ENCODE results near the gene ZNRD2.

ZNRD2 gene

GRCh38 chr11:65569973-65570918 is at the start of gene ZNRD2 (continued):
- TF ChIP-seq ZSCAN18 (tag by site-specific recombination; IDR thresholded peaks at IDR 0.05): no peak
- TF ChIP-seq ZNF785 (tag by site-specific recombination; IDR thresholded peaks at IDR 0.05): no peak
- peak; percentile 18; the same call in 1 of the 2 replicates for TF ChIP-seq EGR2 (tag by site-specific recombination; IDR thresholded peaks at IDR 0.05; ENCODE audit: low read depth)
- TF ChIP-seq AEBP2 (tag by site-specific recombination; IDR thresholded peaks at IDR 0.05; ENCODE audit: borderline replicate concordance): no peak
- peak; percentile 82 for TF ChIP-seq TRIM28 (IDR thresholded peaks at IDR 0.05; ENCODE audit: borderline replicate concordance, low read length)
- peak; percentile 83 for TF ChIP-seq ZNF76 (tag by site-specific recombination; IDR thresholded peaks at IDR 0.05; ENCODE audit: borderline replicate concordance, low read depth)
- TF ChIP-seq ZNF148 (tag by site-specific recombination; IDR thresholded peaks at IDR 0.05; ENCODE audit: borderline replicate concordance): no peak
- TF ChIP-seq TSHZ1 (tag by site-specific recombination; IDR thresholded peaks at IDR 0.05; ENCODE audit: borderline replicate concordance): no peak
- no peak for TF ChIP-seq ZNF792 (tag by site-specific recombination; IDR thresholded peaks at IDR 0.05)
- no peak for TF ChIP-seq ZNF221 (tag by site-specific recombination; IDR thresholded peaks at IDR 0.05; ENCODE audit: borderline replicate concordance)
- no peak for TF ChIP-seq ZNF600 (tag by site-specific recombination; IDR thresholded peaks at IDR 0.05)
- TF ChIP-seq ZBTB6 (tag by site-specific recombination; IDR thresholded peaks at IDR 0.05): no peak
- TF ChIP-seq ZNF747 (tag by site-specific recombination; IDR thresholded peaks at IDR 0.05): no peak
- TF ChIP-seq YY2 (tag by site-specific recombination; IDR thresholded peaks at IDR 0.05): peak; percentile 90
- peak; percentile 86 for TF ChIP-seq ZSCAN30 (tag by site-specific recombination; IDR thresholded peaks at IDR 0.05)
- TF ChIP-seq PATZ1 (tag by site-specific recombination; IDR thresholded peaks at IDR 0.05): peak; percentile 95
- no peak for TF ChIP-seq ZNF521 (tag by site-specific recombination; IDR thresholded peaks at IDR 0.05)
- TF ChIP-seq ZNF544 (tag by site-specific recombination; IDR thresholded peaks at IDR 0.05): no peak
- peak; percentile 92 for TF ChIP-seq IKZF3 (tag by site-specific recombination; IDR thresholded peaks at IDR 0.05)
- TF ChIP-seq ZBTB10 (tag by site-specific recombination; IDR thresholded peaks at IDR 0.05): peak; percentile 97
- peak; percentile 93 for TF ChIP-seq ZNF335 (tag by site-specific recombination; conservative IDR thresholded peaks at IDR 0.05)
